ENCODE data around the gene TRIO.

Gene TRIO

GRCh38 chr5:14438195-14438606 lies 295.1 kb downstream of the TRIO start:
- no peak overlapping the region for H3K27ac ChIP-seq
- CTCF ChIA-PET, result no interaction called here
- POLR2A ChIA-PET (ENCODE audit: low non-redundant PET), result no interaction called here
- TF ChIP-seq, protein P1, sequence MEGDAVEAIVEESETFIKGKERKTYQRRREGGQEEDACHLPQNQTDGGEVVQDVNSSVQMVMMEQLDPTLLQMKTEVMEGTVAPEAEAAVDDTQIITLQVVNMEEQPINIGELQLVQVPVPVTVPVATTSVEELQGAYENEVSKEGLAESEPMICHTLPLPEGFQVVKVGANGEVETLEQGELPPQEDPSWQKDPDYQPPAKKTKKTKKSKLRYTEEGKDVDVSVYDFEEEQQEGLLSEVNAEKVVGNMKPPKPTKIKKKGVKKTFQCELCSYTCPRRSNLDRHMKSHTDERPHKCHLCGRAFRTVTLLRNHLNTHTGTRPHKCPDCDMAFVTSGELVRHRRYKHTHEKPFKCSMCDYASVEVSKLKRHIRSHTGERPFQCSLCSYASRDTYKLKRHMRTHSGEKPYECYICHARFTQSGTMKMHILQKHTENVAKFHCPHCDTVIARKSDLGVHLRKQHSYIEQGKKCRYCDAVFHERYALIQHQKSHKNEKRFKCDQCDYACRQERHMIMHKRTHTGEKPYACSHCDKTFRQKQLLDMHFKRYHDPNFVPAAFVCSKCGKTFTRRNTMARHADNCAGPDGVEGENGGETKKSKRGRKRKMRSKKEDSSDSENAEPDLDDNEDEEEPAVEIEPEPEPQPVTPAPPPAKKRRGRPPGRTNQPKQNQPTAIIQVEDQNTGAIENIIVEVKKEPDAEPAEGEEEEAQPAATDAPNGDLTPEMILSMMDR (conservative IDR thresholded peaks at IDR 0.05; ENCODE audit: low read depth), result no peak
- DNase-seq (ENCODE audit: low spot score), result no peak

- CTCF ChIA-PET, result no interaction called here
- no peak overlapping the region for H3K27ac ChIP-seq
- TF ChIP-seq, protein P1 (conservative IDR thresholded peaks at IDR 0.05; ENCODE audit: low read depth), result no peak
- DNase-seq (ENCODE audit: low spot score), result no peak
- POLR2A ChIA-PET (ENCODE audit: low non-redundant PET), result no interaction called here
Measured at GRCh38 chr5:14439087-14439871, 296.1 kb downstream of the TRIO start.

DNA sequence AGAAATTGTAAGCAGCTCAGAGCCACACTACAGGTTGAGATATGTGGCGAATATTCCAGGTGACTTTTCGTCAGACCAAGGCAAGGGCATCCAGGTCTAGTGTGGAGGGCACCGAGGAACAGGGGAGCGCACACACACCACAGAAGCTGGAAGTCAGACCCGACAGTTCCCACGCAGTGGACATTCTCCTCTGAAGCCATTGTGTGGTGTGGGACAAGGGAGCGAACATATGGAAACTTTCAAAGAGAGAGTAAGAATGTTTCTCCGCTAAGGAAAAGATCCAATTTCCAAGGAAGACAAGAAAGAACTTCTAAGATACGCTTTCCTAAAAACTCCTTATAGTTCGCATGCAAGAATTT lies 297.1 kb downstream of the TRIO start:
- ChIA-PET CTCF (no interaction called here), POLR2A (ENCODE audit: low non-redundant PET) (no interaction called here)
- TF ChIP-seq, protein P1 (conservative IDR thresholded peaks at IDR 0.05; ENCODE audit: low read depth), result no peak
- DNase-seq (ENCODE audit: low spot score), result no peak
- no peak overlapping the region for H3K27ac ChIP-seq

DNA sequence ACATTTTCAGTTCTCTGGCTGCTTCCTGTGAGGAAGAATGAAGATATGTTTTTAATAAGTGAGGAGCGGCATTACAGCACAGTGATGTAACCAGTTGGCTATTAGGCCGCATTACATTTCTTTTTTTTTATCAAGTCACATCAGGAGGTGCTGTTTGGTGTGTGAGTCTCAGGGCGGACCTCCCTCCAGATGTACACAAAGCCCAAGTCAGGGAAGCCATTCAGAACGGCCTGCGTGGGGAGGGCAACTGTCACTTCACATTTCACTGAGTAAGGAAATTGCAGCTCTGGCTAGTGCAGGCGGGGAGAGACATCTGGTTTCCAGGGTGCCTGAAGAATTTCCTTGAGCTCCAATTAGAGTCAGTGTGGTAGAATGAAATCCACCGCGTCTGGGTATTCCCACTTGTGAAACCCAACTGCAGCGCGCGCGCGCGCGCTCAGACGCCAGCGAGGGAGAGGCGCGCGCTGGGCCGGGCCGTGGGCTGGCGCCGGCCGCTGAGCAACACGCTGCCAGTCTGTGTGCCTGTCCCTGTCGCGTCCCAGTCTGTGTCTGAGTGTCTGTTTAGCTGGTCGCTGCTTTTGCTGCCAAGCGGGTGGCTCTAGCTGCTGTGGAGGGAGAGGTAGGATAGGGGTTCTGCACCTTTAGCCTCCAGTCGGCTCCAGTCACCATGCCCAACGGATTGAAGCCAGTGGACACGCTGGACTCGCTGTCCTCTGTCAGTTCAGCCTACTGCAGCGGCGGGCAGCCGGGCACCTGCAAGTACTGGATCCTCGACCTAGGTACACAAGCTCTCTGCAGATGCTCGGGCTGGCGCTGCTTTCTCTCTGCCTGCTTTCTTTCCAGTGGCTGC lies 297.7 kb downstream of the TRIO start:
- TF ChIP-seq, protein P1 (conservative IDR thresholded peaks at IDR 0.05; ENCODE audit: low read depth), result no peak
- ChIA-PET POLR2A (ENCODE audit: low non-redundant PET) (no interaction called here), CTCF (no interaction called here)
- no peak for DNase-seq (ENCODE audit: low spot score)
- H3K27ac ChIP-seq, result no peak overlapping the region

- TF ChIP-seq, protein P1 (conservative IDR thresholded peaks at IDR 0.05; ENCODE audit: low read depth), result no peak
- CTCF ChIA-PET, result no interaction called here
- no peak for DNase-seq (ENCODE audit: low spot score)
- POLR2A ChIA-PET (ENCODE audit: low non-redundant PET), result no interaction called here
- H3K27ac ChIP-seq, result no peak overlapping the region
Measured at GRCh38 chr5:14441641-14442040, 298.5 kb downstream of the TRIO start.

DNA sequence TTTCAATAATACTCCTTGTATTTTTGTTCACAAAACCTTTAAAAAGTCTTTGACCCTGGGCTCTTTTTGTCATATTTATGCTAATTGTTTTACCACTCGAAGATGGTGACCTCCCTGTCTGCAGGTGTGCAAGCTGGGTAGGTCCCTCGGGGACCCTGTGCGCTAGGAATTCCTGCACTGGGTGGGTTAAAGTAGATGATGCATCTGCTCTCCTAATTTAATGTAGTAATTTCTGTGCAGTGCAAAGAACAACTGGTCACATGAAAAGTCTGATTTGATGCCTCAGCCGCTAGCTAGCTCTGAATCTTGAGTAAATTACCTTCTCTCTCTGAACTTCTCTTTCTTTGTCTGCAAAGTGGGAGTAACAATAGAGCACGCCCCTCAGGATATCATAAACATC lies 299.4 kb downstream of the TRIO start:
- DNase-seq (ENCODE audit: low spot score), result no peak
- no peak overlapping the region for H3K27ac ChIP-seq
- TF ChIP-seq, protein P1 (conservative IDR thresholded peaks at IDR 0.05; ENCODE audit: low read depth), result no peak
- CTCF ChIA-PET, result no interaction called here
- POLR2A ChIA-PET (ENCODE audit: low non-redundant PET), result no interaction called here

Data from RWPE1 (cell line).